Epithelial cell of proximal tubule (primary cell): ENCODE measurements around the gene ARHGEF25. TPM values are rescaled to one million over a fixed set of nuclear protein-coding genes. Genes with fewer than 3 reads are reported as not detected.
"Not testable (repeated sequence)": the region's sequence is repeated elsewhere in the genome, so short reads cannot be mapped to it uniquely, and the experiment has no call there.

Source experiments
- DNase-seq: peaks from one replicate; pipeline ENCODE4 v3.0.0-alpha.2; 2011; ENCODE audit warnings: low read depth
- H3K4me3 ChIP-seq: 2 replicates; pipeline ENCODE4 v1.5.1; 2011; ENCODE audit warnings: low read depth, mild to moderate bottlenecking, low read length
- CTCF ChIP-seq: conservative IDR thresholded peaks from 2 replicates; pipeline ENCODE4 v1.5.1; 2012; ENCODE audit warnings: low read depth, mild to moderate bottlenecking, low read length
- total RNA-seq: library from RNA; depleted of rRNA; stranded (reverse); fragments of >200 nt; gene quantifications from 2 replicates; pipeline ENCODE4 v1.2.3, GENCODE V29; 2015

Gene ARHGEF25
- total RNA-seq, 1 donor from 2014 or later, result 6.2 TPM

- DNase-seq, result no peak
- no peak for TF ChIP-seq CTCF
- no peak overlapping the region for H3K4me3 ChIP-seq
These were observed 42.8 kb downstream of the ARHGEF25 start for GRCh38 chr12:57654042-57654441.

GRCh38 chr12:57655541-57656240 lies 44.5 kb downstream of the ARHGEF25 start:
- no peak overlapping the region for H3K4me3 ChIP-seq
- no peak for DNase-seq
- TF ChIP-seq CTCF, result no peak

- not testable (repeated sequence) for DNase-seq, H3K4me3 ChIP-seq
These were observed 45.2 kb downstream of the ARHGEF25 start for GRCh38 chr12:57656408-57656807.

- no peak overlapping the region for H3K4me3 ChIP-seq
- TF ChIP-seq CTCF, result no peak
- DNase-seq, result no peak
These were observed 46.5 kb downstream of the ARHGEF25 start for GRCh38 chr12:57657744-57658143.

- no peak for TF ChIP-seq CTCF
- H3K4me3 ChIP-seq, result no peak overlapping the region
- DNase-seq, result no peak
These were observed 47.7 kb downstream of the ARHGEF25 start for GRCh38 chr12:57658890-57659289.

- no peak for TF ChIP-seq CTCF
- no peak for DNase-seq
- no peak overlapping the region for H3K4me3 ChIP-seq
These were observed 50.1 kb downstream of the ARHGEF25 start for GRCh38 chr12:57661376-57661775.

- DNase-seq, H3K4me3 ChIP-seq: not testable (repeated sequence)
These were observed 54.0 kb downstream of the ARHGEF25 start for GRCh38 chr12:57665066-57665820.

Other genes starting within 250 kb of the ARHGEF25 start
- 10.5 and 12.5 TPM in 2 replicates for gene R3HDM2, start 180.4 kb upstream of the ARHGEF25 start, total RNA-seq
- not detected in 2 replicates for gene INHBC, start 176.7 kb upstream of the ARHGEF25 start, total RNA-seq
- gene INHBE, start 156.1 kb upstream of the ARHGEF25 start, total RNA-seq, result 0.29 TPM in 1 of 2 replicates, not detected in the other
- 0.51 TPM in 1 of 2 replicates, not detected in the other for gene GLI1, start 151.7 kb upstream of the ARHGEF25 start, total RNA-seq
- gene ARHGAP9, start 131.6 kb upstream of the ARHGEF25 start, total RNA-seq, result 0.29 and 1.2 TPM in 2 replicates
- gene MARS1, start 123.4 kb upstream of the ARHGEF25 start, total RNA-seq, result 107 and 151 TPM in 2 replicates
- 13.5 and 20.2 TPM in 2 replicates for gene DDIT3, start 90.9 kb upstream of the ARHGEF25 start, total RNA-seq
- gene MBD6, start 88.6 kb upstream of the ARHGEF25 start, total RNA-seq, result 3.5 and 6.3 TPM in 2 replicates
- gene DCTN2, start 64.2 kb upstream of the ARHGEF25 start, total RNA-seq, result 140 and 202 TPM in 2 replicates
- gene KIF5A, start 61.4 kb upstream of the ARHGEF25 start, total RNA-seq, result 0.46 and 0.51 TPM in 2 replicates
- gene PIP4K2C, start 20.2 kb upstream of the ARHGEF25 start, total RNA-seq, result 34.2 and 46.6 TPM in 2 replicates
- 8.0 and 8.1 TPM in 2 replicates for gene DTX3, start 6.6 kb upstream of the ARHGEF25 start, total RNA-seq
- gene B4GALNT1, start 21.8 kb downstream of the ARHGEF25 start, total RNA-seq, result 0.14 and 0.69 TPM in 2 replicates
- gene OS9, start 82.7 kb downstream of the ARHGEF25 start, total RNA-seq, result 92.7 and 101 TPM in 2 replicates
- gene AGAP2, start 127.3 kb downstream of the ARHGEF25 start, total RNA-seq, result under 0.01 TPM in 1 of 2 replicates, not detected in the other
- gene TSPAN31, start 133.6 kb downstream of the ARHGEF25 start, total RNA-seq, result 31.6 and 40.4 TPM in 2 replicates
- gene CDK4, start 140.9 kb downstream of the ARHGEF25 start, total RNA-seq, result 178 and 363 TPM in 2 replicates
- gene MARCHF9, start 143.7 kb downstream of the ARHGEF25 start, total RNA-seq, result 4.5 and 4.7 TPM in 2 replicates
- 0.87 and 3.6 TPM in 2 replicates for gene CYP27B1, start 155.6 kb downstream of the ARHGEF25 start, total RNA-seq
- gene METTL1, start 160.7 kb downstream of the ARHGEF25 start, total RNA-seq, result 27.3 and 43.2 TPM in 2 replicates
- 4.2 and 11.2 TPM in 2 replicates for gene EEF1AKMT3, start 161.2 kb downstream of the ARHGEF25 start, total RNA-seq
- gene TSFM, start 171.4 kb downstream of the ARHGEF25 start, total RNA-seq, result 30.6 and 42.8 TPM in 2 replicates
- 0.07 TPM in 1 of 2 replicates, not detected in the other for gene AVIL, start 207.3 kb downstream of the ARHGEF25 start, total RNA-seq
- gene CTDSP2, start 235.3 kb downstream of the ARHGEF25 start, total RNA-seq, result 44.7 and 53.1 TPM in 2 replicates